HG03457 (cell line): ENCODE data around the gene EFNB2.

Experiments
- ATAC-seq: cut with Tn5 transposase; IDR thresholded peaks from one replicate; pipeline ENCODE4 v1.9.1; 2021; ENCODE audit warnings: moderate number of reproducible peaks; ENCODE audit not compliant: unreplicated experiment

The EFNB2 gene

DNA sequence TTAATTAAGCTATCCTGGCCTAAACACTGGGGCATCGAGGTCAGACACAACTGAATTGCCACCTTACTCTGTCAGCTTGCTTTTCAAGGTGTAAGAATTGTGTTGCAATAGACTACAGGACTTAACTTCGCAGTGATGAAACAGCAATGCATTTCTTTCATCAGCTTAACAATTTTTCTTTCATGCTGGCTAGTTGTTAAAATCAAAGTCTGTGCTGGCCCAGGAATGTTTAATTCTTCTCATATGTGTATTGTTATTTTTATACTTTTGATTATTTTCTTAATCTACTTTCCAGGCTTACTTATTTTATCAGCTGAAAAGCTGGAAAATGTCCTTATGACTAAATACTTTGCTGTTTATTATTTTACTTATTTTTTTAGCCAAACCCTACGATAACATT is 79.7 kb downstream of the EFNB2 start:
- ATAC-seq: no peak

DNA sequence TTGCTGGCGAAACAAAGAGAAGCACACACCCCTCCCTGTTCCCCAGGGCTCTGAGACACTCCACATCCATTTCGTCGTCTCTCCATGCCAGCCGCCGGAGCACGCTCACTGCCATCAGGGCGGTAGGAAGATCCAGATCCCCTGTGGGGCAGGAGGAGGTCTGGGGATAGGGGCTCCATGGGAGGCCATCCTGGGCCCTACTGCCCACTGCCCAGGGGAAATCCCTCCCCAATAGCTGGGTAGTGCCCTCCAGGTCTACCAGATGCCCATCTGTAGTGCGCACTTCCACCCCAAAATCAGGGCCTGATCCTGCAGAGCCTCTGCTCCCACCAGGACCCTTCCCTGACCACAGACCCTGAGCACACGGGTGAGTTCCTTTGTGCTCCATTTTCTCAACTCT is 80.3 kb downstream of the EFNB2 start:
- ATAC-seq: no peak

DNA sequence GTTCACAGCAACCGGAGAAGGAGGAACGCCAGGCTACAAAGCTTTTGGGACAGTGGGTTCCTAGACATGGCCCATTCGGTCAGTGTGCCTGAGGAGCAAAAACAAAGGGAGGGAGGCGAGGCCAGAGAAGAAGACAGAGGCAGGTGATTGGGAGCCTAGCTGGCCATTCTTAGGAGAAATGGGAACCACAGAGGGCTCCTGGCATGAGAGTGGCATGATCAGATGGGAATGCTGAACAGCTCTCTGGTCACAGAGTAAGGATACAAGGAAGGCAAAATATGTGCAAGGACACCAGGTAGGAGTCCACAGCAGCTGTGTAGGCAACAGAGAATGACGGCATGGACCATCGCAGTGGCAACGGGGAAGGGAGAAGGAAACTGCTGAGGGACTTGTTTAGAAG is 82.4 kb downstream of the EFNB2 start:
- no peak for ATAC-seq

DNA sequence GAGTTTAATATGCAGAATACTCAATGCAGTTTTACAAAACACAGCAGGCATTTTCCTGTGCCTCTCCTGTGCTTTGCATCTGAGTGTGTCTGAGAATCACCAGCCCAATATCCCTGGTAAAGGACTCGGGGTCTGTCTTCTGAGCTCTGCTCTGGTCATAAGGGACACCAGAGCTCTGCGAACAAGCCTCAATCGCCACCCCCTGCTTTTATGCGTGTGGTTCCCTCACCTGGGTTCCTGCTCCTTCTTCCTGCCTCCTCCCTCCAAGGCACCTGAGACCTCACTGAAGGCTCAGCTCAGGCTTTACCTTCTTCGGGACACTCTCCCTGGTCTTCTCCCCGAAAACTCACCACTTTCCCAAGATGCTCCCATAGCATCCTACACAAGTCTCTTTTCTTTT is 84.5 kb downstream of the EFNB2 start:
- no peak for ATAC-seq

DNA sequence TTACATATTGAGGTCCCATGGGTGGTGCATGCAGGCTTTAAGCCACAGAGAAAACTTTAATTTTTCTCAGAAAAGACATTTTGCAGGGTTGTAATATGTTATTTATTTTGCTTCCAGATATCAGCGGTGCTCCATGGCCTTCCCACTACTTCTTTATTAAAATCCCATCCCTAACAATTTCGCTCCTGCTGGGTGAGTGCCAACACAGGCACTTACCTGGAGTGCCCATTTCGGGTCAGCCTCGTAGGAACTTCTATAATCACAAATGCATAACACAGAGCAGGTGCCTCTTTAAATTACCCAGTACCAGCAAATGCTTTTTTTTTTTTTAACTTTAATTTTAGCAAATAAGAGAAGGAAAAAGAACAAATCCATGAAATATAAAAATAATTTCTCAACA is 86.4 kb downstream of the EFNB2 start:
- no peak for ATAC-seq

DNA sequence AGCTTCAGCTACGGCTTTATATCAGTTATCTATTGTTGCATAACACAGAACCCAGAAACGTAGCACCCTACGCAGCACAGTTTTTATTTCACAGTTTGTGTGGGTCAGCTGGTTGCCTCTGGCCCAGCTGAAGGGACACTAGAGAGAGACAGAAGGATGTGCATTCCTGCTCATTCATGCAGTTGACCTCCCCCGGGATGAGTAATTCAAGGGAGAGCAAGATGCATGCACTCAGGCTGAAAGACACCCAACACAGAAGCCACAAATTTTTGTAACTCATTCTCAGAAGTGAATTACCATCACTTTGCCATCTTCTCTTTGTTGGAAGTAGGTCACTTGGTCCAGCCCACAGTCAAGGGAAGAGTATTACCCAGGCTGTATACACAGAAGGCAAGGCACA is 89.5 kb downstream of the EFNB2 start:
- no peak for ATAC-seq

DNA sequence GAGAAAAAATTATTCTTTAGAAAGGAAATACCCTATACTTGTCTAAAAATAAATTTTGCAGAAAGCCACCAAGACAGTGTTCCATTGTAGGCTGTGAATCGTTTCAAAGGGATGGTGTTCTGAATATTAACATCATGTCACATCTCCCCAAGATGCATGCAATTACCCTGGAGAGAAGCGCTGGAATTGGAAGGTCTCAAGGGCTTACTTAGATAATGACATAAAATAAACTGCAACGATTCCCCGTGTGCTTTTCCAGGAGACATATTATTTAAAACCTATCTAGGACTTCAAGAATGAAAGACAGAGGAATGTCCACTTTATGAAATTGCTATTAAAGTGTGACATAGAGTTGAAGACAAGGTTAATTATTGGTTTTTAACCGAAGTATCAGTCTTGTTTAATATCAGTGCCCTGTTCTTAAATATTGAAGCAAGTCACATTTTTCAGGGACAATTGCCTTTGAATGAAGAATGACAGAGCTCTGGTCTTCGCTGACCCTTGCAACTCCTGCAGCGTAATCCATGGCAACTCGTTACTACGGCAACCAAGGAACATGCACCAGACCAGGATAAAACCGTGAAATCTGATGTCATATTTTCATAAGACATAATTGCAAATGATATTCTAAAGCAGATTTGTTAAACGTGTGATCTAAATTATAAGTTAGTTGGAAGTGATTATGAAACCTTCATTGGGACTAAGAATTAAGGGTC is 91.7 kb downstream of the EFNB2 start:
- ATAC-seq: no peak

DNA sequence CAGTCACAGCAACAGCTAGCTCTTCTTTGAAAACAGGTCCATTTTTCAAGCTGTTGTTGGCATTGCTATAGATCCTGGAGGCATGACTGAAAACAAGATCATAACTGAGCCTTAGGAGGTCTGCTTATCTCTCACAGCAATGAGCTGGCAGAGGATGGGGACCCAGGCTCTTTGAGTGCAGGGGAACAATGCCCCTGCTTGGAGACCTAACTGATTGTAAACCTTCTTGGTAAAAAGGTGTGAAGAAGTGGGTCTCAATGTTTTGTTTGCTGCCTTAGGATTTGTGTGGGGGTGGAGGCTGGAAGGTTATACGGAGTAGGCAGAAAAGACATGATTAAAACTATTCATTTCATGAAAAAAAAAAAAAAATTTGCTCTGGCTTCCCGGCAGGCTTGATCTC is 94.6 kb downstream of the EFNB2 start:
- no peak for ATAC-seq
